HG02885 (cell line): ENCODE measurements around the gene KRT9.
"Not testable (repeated sequence)": the region's sequence is repeated elsewhere in the genome, so short reads cannot be mapped to it uniquely, and the experiment has no call there.

Experiments used
- ATAC-seq: cut with Tn5 transposase; IDR thresholded peaks from one replicate; pipeline ENCODE4 v1.9.1; 2021; ENCODE audit warnings: mild to moderate bottlenecking; ENCODE audit not compliant: unreplicated experiment, poor library complexity

Gene KRT9

DNA sequence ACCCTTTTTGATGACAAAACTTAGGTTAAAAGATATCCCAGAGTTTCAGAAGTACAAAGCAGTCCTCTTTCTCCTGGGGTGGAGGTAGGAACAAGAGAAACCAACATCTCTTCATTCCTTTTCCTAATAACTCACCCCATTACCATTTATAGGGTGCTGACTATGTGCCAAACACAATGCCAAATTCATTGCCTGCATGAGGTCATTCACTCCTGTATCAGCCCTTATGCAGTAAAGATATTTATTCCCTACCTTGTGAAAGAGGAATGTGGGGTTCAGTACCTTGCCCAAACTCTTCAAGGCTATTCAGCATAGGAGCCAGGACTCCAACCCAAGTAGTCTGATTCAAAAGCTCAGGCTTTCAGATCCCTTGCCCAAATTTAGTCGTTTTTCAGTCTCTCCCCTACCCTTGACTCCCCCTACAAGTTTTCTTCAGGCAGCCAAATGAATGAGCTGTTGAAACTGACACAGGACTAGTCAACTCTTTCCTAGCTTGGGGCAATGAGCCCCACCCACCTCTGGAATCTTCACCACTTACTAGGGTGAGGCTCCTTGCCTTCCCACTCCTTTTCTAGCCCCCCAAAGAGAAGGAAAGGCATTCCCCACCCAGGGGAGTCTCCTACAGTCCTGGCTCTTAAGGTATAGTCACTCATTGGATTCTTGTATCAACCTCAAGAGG, 9.0 kb upstream of the KRT9 start:
- ATAC-seq = no peak

DNA sequence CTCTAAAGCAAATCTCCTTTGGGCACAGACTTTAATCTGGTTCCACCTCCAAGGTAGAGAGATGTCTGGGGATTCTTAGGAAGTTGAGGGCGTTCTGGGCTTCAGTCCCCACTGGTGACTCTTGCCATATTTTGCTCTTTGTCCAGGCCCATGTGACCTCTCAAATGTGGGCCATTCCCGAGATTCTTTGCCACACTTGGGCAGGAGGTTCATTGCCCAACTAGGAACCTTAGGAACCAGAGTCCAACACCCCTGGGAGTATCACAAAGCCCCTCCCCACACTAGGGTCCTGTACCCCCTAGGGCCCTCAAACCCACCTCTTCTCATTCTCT, 8.4 kb upstream of the KRT9 start:
- no peak for ATAC-seq

DNA sequence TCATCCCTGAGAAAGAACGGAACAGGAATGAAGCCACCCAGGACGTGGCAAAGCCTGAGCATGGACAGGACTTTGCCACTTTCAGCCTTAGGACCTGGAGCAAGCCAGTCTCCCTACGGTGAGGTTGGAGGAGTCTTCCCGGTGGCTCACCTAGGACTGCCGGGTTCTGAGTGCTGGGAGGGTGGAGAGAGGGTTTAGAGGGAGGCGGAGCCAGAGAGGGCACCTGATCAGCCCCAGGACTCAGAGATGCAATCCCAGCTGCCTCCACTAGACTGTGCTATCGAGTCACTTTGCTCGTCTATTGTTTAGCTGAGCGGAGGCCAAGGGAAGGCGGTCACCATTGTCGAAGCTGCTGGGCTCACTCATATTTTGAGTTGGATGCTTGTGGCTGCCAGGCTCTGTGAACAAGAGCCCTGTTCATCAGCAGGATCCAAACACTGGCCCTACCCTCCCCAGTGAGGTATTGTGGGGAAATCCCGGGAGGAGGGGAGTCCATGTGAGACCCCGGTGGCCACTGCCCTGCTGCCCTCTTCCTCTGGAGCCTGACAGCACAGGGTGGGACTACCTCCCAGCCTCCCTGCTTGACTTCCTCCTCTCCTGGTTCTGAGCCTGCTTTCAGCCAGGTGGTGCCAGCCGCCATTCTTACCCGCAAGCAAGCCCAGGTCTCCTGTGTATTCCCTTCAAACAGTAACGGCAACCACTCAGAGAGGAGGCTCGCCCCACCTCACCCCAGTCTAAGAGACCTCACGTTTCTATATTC, 7.8 kb upstream of the KRT9 start:
- ATAC-seq = peak; percentile 61

DNA sequence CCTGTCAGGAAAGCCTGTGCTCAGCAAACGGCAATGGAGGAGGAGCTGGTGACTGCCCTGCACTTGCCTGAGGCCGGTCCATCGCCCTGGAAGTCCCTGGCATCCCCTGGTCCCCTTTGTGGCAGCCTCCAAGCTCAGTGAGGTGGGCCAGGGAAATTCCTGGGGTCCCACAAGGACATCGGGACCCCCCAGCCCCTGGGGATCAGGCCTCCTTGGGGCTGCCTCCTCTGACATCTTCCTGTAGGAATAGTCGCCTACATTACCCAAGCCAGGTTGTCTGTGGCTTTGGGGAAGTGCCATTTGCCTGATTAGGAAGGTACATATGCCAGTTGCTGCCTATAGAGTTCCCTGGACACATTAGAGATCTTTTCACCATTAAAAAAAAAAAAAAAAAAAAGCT, 7.1 kb upstream of the KRT9 start:
- ATAC-seq = no peak

DNA sequence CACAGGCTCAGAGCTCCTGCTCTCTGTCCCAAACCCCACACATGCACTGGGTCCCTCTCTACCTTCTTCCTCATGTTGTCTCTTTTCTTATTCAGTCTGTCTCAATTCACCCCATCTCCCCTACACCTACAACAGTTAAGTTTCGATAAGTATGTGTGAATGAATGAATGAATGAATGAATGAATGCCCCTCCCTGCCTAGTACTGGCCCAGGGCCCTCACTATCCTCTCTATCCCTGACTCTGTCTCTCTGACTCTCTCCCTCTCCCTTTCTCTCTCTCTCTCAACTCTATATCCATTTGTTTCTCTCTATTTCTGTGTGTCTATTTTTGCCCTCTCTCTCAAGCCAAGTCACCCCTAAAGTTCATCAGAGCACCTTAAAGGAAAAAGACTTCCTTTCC, 6.7 kb upstream of the KRT9 start:
- no peak for ATAC-seq

DNA sequence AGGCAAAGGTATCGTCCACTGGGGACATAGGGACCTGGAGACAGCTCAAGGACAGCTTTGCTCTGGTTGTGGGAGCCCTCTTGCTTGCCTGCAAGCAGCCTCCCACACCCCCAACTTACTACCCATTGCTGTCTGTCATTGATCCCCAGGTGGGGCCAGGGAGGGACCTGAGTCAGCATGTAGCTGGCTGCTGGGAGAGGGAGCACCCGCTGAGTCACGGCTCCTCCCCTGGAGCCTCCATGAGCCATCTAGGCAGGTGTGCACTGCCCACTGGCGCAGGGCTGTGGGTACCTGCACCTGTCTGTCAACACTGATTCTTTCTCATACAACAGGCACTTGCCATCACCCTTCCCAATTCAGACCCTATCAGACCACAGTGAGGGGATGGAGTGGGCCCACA, 4.9 kb upstream of the KRT9 start:
- not testable (repeated sequence) for ATAC-seq

DNA sequence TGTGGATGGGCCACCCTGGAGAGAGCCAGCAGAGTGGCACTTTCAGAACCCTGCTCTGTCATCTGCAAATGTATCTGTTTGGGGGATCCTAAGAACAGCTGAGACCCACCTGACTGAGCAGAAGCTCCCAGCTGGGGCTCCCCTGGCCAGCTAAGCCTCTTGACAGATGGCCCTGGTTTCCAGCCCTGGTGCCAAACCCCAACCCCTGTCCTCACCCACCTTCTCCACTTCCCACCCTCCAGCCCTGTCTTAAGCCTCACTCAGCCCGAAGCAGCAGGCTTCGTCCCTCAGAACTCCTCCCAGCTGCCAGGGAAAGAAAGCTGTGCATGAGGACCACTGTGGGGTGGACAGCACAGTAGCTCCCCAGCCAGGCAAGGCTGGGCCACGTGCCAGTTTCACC, 3.5 kb upstream of the KRT9 start:
- ATAC-seq = no peak

DNA sequence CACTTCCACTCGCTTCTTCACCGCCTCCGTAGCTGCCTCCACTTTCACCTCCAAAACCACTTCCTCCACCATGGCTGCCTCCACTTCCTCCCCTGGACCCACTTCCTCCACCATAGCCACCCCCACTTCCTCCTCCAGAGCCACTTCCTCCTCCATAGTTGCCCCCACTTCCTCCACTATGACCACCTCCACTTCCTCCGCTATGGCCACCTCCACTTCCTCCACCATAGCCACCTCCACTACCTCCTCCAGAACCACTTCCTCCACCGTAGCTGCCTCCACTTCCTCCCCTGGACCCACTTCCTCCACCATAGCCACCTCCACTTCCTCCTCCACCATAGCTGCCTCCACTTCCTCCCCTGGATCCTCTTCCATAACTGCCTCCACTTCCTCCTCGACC, 4.5 kb downstream of the KRT9 start:
- ATAC-seq = no peak

DNA sequence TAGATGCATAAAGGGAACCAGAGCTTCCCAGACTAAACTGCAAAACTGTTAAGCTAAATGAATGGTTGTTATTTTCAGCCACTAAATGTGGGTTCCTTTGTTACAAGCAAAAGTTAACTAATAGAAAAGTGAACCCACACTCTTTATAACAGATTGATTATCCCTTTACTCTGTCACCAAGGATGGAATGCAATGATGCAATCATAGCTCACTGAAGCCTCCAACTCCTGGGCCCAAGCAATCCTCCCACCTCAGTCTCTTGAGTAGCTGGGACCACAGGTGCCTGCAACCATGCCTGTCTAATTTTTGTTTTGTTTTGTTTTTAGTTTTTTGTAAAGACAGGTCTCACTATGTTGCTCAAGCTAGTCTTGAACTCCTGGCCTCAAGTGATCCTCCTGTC, 6.5 kb downstream of the KRT9 start:
- ATAC-seq = no peak

DNA sequence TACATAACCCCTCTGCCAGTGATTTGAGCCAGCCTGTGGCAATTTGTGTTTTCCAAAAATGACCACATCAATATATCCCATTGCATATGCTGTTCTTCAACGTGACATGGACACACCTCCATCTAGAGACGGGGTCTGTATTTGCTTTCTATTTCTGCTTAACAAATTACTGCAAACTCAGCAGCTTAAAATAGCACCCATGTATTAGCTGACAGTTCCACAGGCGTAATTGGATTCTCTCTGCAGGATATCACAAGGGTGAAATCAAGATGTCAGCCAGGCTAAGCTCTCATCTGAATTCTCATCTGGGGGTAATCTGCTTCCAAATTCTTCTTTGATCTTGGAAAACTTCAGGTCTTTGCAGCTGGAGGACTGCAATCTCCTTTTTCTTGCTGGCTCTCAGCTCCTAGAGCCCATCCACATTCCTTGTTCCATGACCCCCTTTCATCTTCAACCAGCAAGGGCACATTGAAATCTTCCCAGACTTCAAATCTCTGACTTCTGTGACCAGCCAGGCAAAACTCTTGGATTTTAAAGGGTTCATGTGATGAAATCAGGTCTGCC, 8.2 kb downstream of the KRT9 start:
- no peak for ATAC-seq

DNA sequence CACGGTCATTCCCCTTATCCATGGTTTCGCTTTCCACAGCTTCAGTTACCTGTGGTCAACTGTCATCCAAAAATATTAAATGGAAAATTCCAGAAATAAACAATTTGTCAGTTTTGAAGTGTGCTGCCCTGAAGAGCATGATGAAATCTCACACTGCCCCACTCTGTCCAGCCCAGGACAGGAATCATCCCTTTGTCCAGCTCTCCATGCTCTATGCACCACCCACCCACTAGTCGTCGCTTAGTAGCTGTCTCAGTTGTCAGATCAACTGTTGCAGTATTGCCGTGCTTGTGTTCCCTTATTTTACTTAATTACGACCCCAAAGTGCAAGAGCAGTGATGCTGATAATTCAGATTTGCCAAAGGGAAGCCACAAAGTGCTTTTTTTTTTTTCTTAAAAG, 10.3 kb downstream of the KRT9 start:
- ATAC-seq = no peak

DNA sequence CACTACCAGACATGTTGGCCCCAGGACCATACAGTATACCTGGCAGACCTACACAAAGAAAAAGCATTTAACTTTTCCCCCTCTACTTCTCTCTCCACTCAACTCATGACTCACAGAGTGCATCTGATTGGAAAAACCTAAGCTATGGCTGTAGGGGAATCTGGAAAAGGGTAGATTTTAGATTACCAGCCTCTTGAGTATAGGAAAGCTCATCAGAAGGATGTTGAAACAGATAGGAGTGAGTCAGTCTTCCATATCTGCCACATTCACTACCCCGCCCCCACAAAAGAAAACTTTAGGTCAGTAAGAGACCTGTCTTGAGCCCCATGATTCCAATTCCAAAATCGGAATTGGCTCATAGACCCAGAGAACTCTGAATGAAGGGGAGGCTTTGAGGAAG, 12.3 kb downstream of the KRT9 start:
- ATAC-seq = no peak

DNA sequence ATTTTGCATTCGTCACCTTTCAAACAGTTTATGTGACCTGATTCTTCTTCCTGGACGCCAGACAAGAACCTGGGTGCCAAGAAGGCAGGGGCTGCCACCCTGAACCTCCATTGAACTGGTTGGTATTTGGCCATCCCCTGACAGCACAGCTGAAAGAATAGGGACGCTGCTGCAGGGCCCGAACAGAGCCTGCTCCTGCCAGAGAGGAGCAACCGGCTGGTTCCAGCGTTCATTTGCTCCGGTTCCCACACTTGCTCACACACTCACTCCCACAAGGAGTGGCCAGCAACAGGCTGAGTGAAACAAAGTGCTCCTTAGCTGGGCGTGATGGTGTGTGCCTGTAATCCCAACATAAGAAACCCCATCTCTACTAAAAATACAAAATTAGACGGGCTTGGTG, 14.9 kb downstream of the KRT9 start:
- ATAC-seq = no peak

DNA sequence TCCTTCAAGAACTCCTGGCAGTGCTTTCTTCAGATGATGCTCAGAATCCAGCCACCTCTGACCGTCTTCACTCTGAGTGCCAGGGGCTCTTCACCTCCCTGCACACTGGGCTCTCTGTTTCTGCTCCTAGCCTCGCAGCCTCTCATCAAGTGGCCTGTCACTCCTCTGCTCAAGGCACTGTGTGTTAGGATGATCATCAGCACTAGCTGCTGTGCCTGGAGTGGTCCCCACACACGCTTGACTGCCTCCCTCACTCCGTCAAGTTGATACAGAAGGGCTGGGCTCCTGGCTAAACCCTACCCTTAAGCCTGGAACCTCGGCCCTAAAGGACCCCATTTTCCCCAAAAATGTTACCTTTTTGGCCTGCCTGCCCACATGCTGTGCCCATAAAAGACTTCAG, 15.6 kb downstream of the KRT9 start:
- no peak for ATAC-seq

DNA sequence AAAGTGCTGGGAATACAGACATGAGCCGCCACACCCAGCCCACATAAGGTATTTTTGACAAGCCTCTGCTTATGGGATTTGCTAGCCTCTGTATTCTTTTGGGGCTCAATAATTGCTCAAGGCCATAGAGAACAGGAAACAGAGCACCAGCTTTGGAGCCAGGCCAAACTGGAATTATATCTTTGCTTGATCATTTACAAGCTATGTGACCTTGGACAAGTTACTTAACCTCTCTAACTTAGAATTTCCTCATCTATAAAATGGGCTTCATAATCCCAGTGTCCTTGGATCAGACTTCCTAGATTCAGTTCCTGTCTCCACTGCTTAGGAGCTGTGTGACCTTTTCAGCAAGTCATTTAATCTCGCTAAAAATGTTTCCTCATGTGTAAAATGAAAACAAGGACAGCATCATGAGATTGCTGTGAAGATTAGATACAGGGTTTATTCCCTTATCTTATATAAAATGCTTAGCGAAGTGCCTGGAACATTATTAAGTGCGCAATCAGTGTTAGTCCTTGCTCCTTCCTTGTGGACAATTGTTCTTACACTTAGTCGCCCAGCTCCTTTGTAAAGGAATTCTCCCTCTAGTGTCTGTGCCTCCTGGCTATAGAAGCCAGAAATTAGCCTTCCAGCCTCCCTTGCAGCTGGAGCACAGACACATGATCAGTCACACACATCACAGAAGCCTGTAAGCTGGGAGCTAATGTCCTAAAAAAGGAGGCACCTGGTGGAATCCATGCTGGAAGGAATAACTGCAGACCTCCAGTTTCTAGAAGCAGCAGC, 16.6 kb downstream of the KRT9 start:
- no peak for ATAC-seq

DNA sequence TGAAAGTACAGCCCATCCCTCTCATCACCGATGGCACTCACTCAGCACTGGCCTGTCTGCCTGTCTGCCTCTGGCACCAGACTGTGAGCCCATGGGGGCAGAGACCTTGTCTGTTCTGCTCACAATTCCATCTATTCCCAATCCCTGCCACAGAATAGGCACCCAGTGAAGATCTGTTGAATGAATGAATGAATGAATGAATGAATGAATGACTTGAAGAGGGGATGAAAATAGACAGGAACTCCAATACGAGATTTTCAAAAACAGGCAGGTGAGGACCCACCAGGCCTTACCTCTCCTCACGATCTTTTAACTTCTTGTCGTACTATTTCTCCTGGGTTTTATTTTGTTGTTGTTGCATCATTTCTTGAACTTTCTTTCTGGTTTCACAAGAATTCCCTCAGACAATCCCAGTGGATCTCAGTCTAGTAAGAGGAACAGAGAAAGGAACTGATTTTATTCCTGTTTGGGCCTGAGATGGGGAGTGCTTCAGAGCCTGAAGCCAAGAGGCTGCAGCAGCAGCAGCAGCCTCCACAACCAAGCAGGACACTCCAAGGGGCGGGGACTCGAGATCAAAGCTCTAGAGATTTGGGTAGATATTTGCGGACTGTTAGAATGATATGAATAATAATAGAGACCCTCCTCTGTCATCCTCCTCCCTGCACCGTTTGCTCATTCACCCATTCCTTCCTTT, 17.7 kb downstream of the KRT9 start:
- no peak for ATAC-seq

DNA sequence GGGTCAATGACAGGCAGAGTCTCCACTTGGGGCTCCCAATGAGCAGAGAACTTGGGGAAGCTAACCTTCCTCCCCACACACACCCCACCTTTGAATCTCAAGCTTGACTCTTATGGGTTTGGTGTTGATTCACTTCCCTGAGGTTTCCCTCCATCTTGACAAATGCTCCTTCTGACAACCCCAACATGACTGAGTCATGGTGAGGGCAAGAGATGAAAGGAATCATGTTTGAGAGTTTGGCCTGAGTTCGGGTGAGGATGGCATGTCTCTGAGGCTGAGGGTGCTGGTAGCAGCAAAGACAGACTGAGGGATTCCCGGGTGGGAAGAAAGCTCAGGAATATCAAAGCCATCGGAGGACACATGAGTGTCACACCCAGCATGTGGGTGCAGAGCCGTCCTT, 18.7 kb downstream of the KRT9 start:
- ATAC-seq = no peak

DNA sequence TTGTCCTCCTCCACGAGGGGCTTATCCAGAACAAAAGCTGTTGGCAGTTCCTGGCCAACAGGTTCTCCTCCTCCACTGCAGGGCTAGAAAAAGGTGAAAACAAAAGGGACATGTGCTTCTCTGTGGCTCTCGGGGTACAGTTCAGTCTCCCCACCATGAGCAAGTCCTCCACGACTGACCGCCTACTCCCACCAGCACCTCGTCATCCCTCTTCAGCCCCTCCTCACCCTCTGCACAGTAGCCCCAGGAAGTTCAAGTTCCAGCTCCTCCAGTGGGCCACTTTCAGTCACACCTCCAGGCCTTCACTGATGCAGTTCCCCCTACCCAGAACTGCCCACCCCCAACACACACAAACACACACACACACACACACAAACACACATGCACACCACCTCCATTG, 19.4 kb downstream of the KRT9 start:
- ATAC-seq = no peak

DNA sequence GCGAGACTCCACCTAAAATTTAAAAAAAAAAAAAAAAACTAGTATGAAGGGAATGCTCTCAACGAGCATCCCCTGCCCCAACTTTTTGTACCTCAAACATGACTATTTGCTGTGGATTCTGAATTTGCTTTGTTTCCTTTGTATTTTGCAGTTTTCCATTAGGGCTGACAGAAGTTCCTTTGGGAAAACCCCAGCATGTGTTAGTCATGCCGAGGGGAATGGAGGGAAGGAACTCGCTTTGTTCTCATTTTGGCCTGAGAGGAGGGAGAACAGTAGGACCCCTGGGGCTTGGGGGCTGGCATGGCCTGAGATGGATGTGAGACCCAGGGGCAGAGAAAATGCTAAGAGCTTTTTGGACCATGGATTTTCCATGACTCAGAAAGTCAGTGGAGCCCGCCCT, 20.5 kb downstream of the KRT9 start:
- ATAC-seq = no peak

DNA sequence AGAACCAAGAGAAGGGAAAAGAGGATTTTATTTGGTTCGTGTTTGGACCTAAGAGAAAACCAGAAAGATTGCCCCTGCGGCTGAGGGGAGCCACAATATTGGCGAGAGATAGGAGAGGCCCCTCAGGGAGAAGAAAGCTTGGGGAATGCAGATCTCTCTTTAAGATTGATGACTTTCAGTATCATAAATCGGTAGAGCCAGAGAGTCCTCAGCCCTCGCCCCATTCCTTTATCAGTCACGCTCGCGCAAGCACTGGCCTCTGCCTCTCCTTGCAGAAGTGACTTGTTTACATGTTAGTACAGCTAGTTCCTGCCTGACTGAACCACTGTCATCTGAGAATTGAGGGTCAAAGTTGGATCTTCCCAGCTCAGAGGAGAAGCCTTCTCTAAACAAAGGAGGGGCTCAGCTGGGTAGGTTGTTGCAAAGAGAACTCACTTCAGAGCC, 22.2 kb downstream of the KRT9 start:
- no peak for ATAC-seq
